Caco-2 (cell line): ENCODE measurements around the gene A2ML1. TPM values are rescaled to one million over a fixed set of nuclear protein-coding genes. Genes with fewer than 3 reads are reported as not detected.
"Not testable (repeated sequence)": the region's sequence is repeated elsewhere in the genome, so short reads cannot be mapped to it uniquely, and the experiment has no call there.

Source experiments
- BruUV-seq: library from RNA; stranded (reverse); fragments of 400-500 nt; replicated peaks from 2 replicates; lab custom pipeline; 2021; lab: Mats Ljungman, UMichigan
- CTCF ChIA-PET: fragments of 300-600 bp; sonication (Branson Sonifier 250); formaldehyde crosslinking; loops from one replicate; lab custom pipeline; 2022; ENCODE audit warnings: antibody characterized with exemption; lab: Charles Lee
- POLR2A ChIA-PET: fragments of 300-600 bp; sonication (Branson Sonifier 250); formaldehyde crosslinking; loops from one replicate; lab custom pipeline; 2022; ENCODE audit warnings: antibody characterized with exemption; lab: Charles Lee
- DNase-seq, 2 experiments: peaks; one replicate each; pipeline versions ENCODE4 v3.0.0 to v3.0.0-alpha.2; 2020 to 2022
- H3K27me3 ChIP-seq: replicated peaks from 2 replicates; pipeline ENCODE4 v1.6.0; 2011; ENCODE audit warnings: low read length; ENCODE audit not compliant: control insufficient read depth, insufficient read depth
- H3K36me3 ChIP-seq: 2 replicates; pipeline ENCODE4 v1.5.1; 2011; ENCODE audit warnings: low read length; ENCODE audit not compliant: control insufficient read depth, insufficient read depth
- H3K4me1 ChIP-seq: fragments of 250-450 bp; sonication (Bioruptor Pico); 2 replicates; pipeline ENCODE4 v1.5.1; 2020; ENCODE audit warnings: mild to moderate bottlenecking
- H3K4me3 ChIP-seq: 2 replicates; pipeline ENCODE4 v1.5.1; 2011; ENCODE audit warnings: low read depth, mild to moderate bottlenecking, control low read depth, low read length
- H3K9me3 ChIP-seq: fragments of 250-450 bp; sonication (Bioruptor Pico); 2 replicates; pipeline ENCODE4 v1.5.1; 2020; ENCODE audit warnings: mild to moderate bottlenecking, moderate library complexity
- H3K27ac Mint-ChIP-seq: one replicate; pipeline ENCODE4 v1.8.0; 2022; ENCODE audit warnings: mixed read lengths; ENCODE audit not compliant: unreplicated experiment
- H3K27me3 Mint-ChIP-seq: one replicate; pipeline ENCODE4 v1.8.0; 2022; ENCODE audit warnings: mixed read lengths; ENCODE audit not compliant: insufficient read depth, unreplicated experiment
- H3K36me3 Mint-ChIP-seq: one replicate; pipeline ENCODE4 v1.8.0; 2022; ENCODE audit warnings: mild to moderate bottlenecking, mixed read lengths; ENCODE audit not compliant: insufficient read depth, unreplicated experiment
- H3K4me1 Mint-ChIP-seq: one replicate; pipeline ENCODE4 v1.8.0; 2022; ENCODE audit warnings: low read depth, mixed read lengths; ENCODE audit not compliant: unreplicated experiment
- H3K4me3 Mint-ChIP-seq: one replicate; pipeline ENCODE4 v1.8.0; 2022; ENCODE audit warnings: mild to moderate bottlenecking, moderate library complexity, mixed read lengths; ENCODE audit not compliant: unreplicated experiment
- H3K9me3 Mint-ChIP-seq: one replicate; pipeline ENCODE4 v1.8.0; 2022; ENCODE audit warnings: mixed read lengths; ENCODE audit not compliant: unreplicated experiment
- intact Hi-C: fragments of 100-400 bp; cut with micrococcal nuclease; formaldehyde crosslinking; loops from one replicate; pipeline ENCODE4 v1.10.0; 2022; ENCODE audit not compliant: unreplicated experiment
- total RNA-seq: library from RNA; stranded (reverse); gene quantifications from 2 replicates; pipeline ENCODE4 v1.2.3, GENCODE V29; 2022
- TF ChIP-seq, protein P1 (sequence below), 2 experiments: fragments of 200-600 bp in 1 of 2; IDR thresholded peaks; 1 replicate in 1 of 2; 2 replicates in 1 of 2; pipeline versions ENCODE4 v1.5.1 to v1.8.0; 2011 to 2022; ENCODE audit warnings: antibody characterized with exemption in 1 of 2, control low read depth in 1 of 2, inconsistent platforms in 1 of 2, low read depth in 1 of 2, low read length in 1 of 2, mild to moderate bottlenecking in 1 of 2, moderate library complexity in 1 of 2; ENCODE audit not compliant: insufficient read depth in 1 of 2, severe bottlenecking in 1 of 2, unreplicated experiment in 1 of 2

Gene A2ML1
- total RNA-seq, 1 experiment from 2014 or later, result not detected

DNA sequence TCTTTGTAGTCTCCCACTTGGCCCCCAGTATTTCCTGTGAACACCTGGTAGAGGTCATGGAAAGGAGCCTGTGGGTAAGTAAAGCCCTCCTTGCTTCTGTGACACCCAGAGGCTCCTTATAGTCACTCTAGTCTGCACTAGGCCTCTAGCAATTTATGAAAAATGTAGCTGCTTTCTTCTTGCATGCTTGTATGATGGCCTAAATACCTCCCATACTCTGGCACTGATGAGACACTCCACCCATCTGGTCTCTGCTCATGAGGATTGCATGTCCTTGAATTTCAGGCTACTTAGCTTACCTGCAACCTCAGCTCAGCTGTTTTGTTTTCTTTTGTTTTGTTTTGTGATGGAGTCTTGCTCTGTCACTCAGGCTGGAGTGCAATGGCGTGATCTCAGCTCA, 4.6 kb upstream of the A2ML1 start:
- Histone ChIP-seq H3K4me1 (no peaks in the 10 kb centered on the region), H3K4me3 (no peak overlapping the region), H3K36me3 (no peaks in the 10 kb centered on the region), H3K9me3 (no peaks in the 10 kb centered on the region), H3K27me3 (no peaks in the 10 kb centered on the region)
- H3K9me3 Mint-ChIP-seq, result no peaks in the 10 kb centered on the region
- ChIA-PET CTCF (no interaction called here), POLR2A (no interaction called here)
- TF ChIP-seq, protein P1, sequence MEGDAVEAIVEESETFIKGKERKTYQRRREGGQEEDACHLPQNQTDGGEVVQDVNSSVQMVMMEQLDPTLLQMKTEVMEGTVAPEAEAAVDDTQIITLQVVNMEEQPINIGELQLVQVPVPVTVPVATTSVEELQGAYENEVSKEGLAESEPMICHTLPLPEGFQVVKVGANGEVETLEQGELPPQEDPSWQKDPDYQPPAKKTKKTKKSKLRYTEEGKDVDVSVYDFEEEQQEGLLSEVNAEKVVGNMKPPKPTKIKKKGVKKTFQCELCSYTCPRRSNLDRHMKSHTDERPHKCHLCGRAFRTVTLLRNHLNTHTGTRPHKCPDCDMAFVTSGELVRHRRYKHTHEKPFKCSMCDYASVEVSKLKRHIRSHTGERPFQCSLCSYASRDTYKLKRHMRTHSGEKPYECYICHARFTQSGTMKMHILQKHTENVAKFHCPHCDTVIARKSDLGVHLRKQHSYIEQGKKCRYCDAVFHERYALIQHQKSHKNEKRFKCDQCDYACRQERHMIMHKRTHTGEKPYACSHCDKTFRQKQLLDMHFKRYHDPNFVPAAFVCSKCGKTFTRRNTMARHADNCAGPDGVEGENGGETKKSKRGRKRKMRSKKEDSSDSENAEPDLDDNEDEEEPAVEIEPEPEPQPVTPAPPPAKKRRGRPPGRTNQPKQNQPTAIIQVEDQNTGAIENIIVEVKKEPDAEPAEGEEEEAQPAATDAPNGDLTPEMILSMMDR (IDR thresholded peaks at IDR 0.05; ENCODE audit: insufficient read depth in 1 of 2, low read depth in 1 of 2, low read length in 1 of 2, severe bottlenecking in 1 of 2, unreplicated experiment in 1 of 2), result no peak
- peaks cover 2% of the 10 kb centered on the region for H3K27me3 Mint-ChIP-seq
- BruUV-seq, result no TSS peak
- no peaks in the 10 kb centered on the region for H3K4me1 Mint-ChIP-seq
- no peaks in the 10 kb centered on the region for H3K36me3 Mint-ChIP-seq
- H3K27ac Mint-ChIP-seq, result no peak overlapping the region
- H3K4me3 Mint-ChIP-seq, result no peak overlapping the region
- DNase-seq, result no peak
- intact Hi-C loops, result no loop called here

DNA sequence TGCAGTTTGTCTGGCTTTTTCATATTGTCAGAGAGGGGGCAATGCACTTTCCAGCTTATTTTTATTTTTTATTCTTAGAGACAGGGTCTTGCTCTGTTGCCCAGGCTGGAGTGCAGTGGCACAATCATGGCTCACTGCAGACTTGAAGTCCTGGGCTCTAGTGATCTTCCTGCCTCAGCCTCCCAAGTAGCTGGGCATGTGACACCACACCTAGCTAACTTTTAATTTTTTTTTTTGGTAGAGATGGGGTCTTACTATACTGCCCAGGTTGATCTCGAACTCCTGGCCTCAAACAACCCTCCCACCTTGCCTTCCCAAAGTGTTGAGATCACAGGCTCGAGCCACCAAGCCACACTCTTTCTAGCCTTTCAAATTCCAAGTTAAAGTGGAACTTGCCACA, 3.9 kb upstream of the A2ML1 start:
- BruUV-seq, result no TSS peak
- Histone ChIP-seq H3K4me1 (no peaks in the 10 kb centered on the region), H3K9me3 (no peaks in the 10 kb centered on the region), H3K27me3 (no peaks in the 10 kb centered on the region), H3K4me3 (no peak overlapping the region), H3K36me3 (no peaks in the 10 kb centered on the region)
- ChIA-PET CTCF (no interaction called here), POLR2A (no interaction called here)
- no peak for DNase-seq
- intact Hi-C loops, result no loop called here
- TF ChIP-seq, protein P1 (IDR thresholded peaks at IDR 0.05; ENCODE audit: insufficient read depth in 1 of 2, low read depth in 1 of 2, low read length in 1 of 2, severe bottlenecking in 1 of 2, unreplicated experiment in 1 of 2), result no peak
- no peaks in the 10 kb centered on the region for H3K4me1 Mint-ChIP-seq
- no peaks in the 10 kb centered on the region for H3K9me3 Mint-ChIP-seq
- peaks cover 3% of the 10 kb centered on the region for H3K27me3 Mint-ChIP-seq
- no peak overlapping the region for H3K4me3 Mint-ChIP-seq
- H3K27ac Mint-ChIP-seq, result no peak overlapping the region
- no peaks in the 10 kb centered on the region for H3K36me3 Mint-ChIP-seq

DNA sequence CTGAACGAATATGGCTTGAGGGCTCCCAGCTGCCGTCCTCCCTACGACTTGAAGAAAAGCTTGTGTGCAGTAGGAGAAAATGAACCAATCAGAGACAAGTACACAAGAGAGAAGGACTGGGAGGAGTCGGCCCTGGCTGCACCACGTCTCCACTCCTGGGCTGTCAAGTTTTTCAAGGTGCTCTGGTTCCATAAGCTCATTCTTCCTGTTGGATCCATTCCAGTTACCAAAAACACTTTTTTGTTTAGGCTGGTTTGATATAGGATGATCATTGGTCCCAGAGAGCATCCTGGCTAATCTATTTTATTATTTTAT, 2.8 kb upstream of the A2ML1 start:
- peaks cover 6% of the 10 kb centered on the region for H3K27me3 Mint-ChIP-seq
- Histone ChIP-seq H3K4me3 (no peak overlapping the region), H3K36me3 (no peaks in the 10 kb centered on the region), H3K4me1 (no peaks in the 10 kb centered on the region), H3K9me3 (no peaks in the 10 kb centered on the region), H3K27me3 (no peaks in the 10 kb centered on the region)
- no peaks in the 10 kb centered on the region for H3K9me3 Mint-ChIP-seq
- H3K27ac Mint-ChIP-seq, result no peak overlapping the region
- no TSS peak for BruUV-seq
- no peaks in the 10 kb centered on the region for H3K4me1 Mint-ChIP-seq
- no peak for DNase-seq
- no peaks in the 10 kb centered on the region for H3K36me3 Mint-ChIP-seq
- ChIA-PET POLR2A (no interaction called here), CTCF (no interaction called here)
- intact Hi-C loops, result no loop called here
- TF ChIP-seq, protein P1 (IDR thresholded peaks at IDR 0.05; ENCODE audit: insufficient read depth in 1 of 2, low read depth in 1 of 2, low read length in 1 of 2, severe bottlenecking in 1 of 2, unreplicated experiment in 1 of 2), result no peak
- no peak overlapping the region for H3K4me3 Mint-ChIP-seq

DNA sequence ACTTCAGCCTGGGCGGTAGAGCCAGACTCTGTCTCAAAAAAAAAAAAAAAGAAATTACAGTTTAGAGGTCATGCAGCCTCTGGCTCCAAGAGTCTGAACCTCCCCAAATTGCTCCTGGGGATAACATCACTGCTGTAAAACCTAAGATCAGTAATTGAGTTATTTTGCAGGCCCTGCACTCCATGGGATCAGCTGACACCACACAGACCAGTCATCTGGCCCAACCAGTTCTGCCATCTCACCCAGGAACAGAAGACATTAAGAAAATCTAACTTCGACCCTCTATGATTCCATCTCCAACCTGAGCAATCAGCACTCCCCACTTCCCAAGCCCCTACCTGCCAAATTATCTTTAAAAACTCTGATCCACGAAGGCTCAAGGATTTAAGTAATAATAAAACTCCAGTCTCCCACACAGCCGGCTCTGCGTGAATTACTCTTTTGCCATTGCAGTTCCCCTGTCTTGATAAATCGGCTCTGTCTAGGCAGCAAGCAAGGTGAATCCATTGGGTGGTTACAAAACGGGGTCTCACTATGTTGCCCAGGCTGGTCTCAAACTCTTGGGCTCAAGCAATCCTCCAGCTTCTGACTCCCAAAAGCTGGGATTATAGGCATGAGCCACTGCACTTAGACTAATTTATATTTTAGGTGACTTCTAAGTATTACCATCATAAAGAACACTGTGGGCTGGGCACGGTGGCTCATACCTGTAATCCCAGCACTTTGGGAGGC, 1.6 kb upstream of the A2ML1 start:
- H3K4me3 Mint-ChIP-seq, H3K9me3 ChIP-seq, H3K27me3 Mint-ChIP-seq, POLR2A ChIA-PET, BruUV-seq, H3K9me3 Mint-ChIP-seq, H3K4me3 ChIP-seq, H3K4me1 Mint-ChIP-seq, intact Hi-C loops, CTCF ChIA-PET, H3K27me3 ChIP-seq, H3K36me3 ChIP-seq, H3K4me1 ChIP-seq, H3K27ac Mint-ChIP-seq, H3K36me3 Mint-ChIP-seq, DNase-seq: not testable (repeated sequence)
